Measurements from ENCODE around the gene RLN2.

RLN2 gene

GRCh38 chr9:5305741-5306140, 1.2 kb upstream of the RLN2 start:
- no peak overlapping the region for H3K4me3 ChIP-seq (ENCODE audit: low read depth, low read length)
- no peaks in the 10 kb centered on the region for H3K9me3 ChIP-seq

GRCh38 chr9:5301544-5301943, 3.0 kb downstream of the RLN2 start:
- Histone ChIP-seq H3K36me3 (no peaks in the 10 kb centered on the region), H3K4me1 (no peaks in the 10 kb centered on the region), H3K4me3 (ENCODE audit: low read depth, low read length) (no peak overlapping the region), H3K9me3 (no peaks in the 10 kb centered on the region), H3K27me3 (no peaks in the 10 kb centered on the region)
- TF ChIP-seq CTCF (IDR thresholded peaks at IDR 0.05; ENCODE audit: low read depth, low read length): no peak
- DNase-seq: no peak

More at GRCh38 chr9:5305741-5306140, 1.2 kb upstream of the RLN2 start:
- no peak for DNase-seq
- no peak for TF ChIP-seq CTCF (IDR thresholded peaks at IDR 0.05; ENCODE audit: low read depth, low read length)
- no peaks in the 10 kb centered on the region for H3K36me3 ChIP-seq
- H3K4me1 ChIP-seq: no peaks in the 10 kb centered on the region
- H3K27me3 ChIP-seq: no peaks in the 10 kb centered on the region

- no peaks in the 10 kb centered on the region for H3K36me3 ChIP-seq
- H3K4me1 ChIP-seq: no peaks in the 10 kb centered on the region
- H3K27me3 ChIP-seq: no peaks in the 10 kb centered on the region
- no peak for DNase-seq
- no peaks in the 10 kb centered on the region for H3K9me3 ChIP-seq
- TF ChIP-seq CTCF (IDR thresholded peaks at IDR 0.05; ENCODE audit: low read depth, low read length): no peak
- H3K4me3 ChIP-seq (ENCODE audit: low read depth, low read length): no peak overlapping the region
Observed at GRCh38 chr9:5292141-5292540, 12.4 kb downstream of the RLN2 start.

- no peak for TF ChIP-seq CTCF (IDR thresholded peaks at IDR 0.05; ENCODE audit: low read depth, low read length)
- no peaks in the 10 kb centered on the region for H3K9me3 ChIP-seq
- no peak for DNase-seq
- H3K36me3 ChIP-seq: no peaks in the 10 kb centered on the region
- H3K27me3 ChIP-seq: no peaks in the 10 kb centered on the region
- no peak overlapping the region for H3K4me3 ChIP-seq (ENCODE audit: low read depth, low read length)
- no peaks in the 10 kb centered on the region for H3K4me1 ChIP-seq
Observed at GRCh38 chr9:5288591-5288990, 15.9 kb downstream of the RLN2 start.

- H3K27me3 ChIP-seq: no peaks in the 10 kb centered on the region
- no peak for DNase-seq
- H3K36me3 ChIP-seq: no peaks in the 10 kb centered on the region
- no peaks in the 10 kb centered on the region for H3K9me3 ChIP-seq
- H3K4me1 ChIP-seq: no peaks in the 10 kb centered on the region
- TF ChIP-seq CTCF (IDR thresholded peaks at IDR 0.05; ENCODE audit: low read depth, low read length): no peak
- H3K4me3 ChIP-seq (ENCODE audit: low read depth, low read length): no peak overlapping the region
Observed at GRCh38 chr9:5286262-5286661, 18.3 kb downstream of the RLN2 start.

- no peak for DNase-seq
- Histone ChIP-seq H3K36me3 (no peaks in the 10 kb centered on the region), H3K27me3 (no peaks in the 10 kb centered on the region), H3K9me3 (no peaks in the 10 kb centered on the region), H3K4me1 (no peaks in the 10 kb centered on the region), H3K4me3 (ENCODE audit: low read depth, low read length) (no peak overlapping the region)
- no peak for TF ChIP-seq CTCF (IDR thresholded peaks at IDR 0.05; ENCODE audit: low read depth, low read length)
Observed at GRCh38 chr9:5278486-5278885, 26.0 kb downstream of the RLN2 start.

Data from BE2C (cell line).